ENCODE data around the gene DLG3. TPM values are rescaled to one million over a fixed set of nuclear protein-coding genes. Genes with fewer than 3 reads are reported as not detected.
A peak's percentile ranks its signal among the peaks of the same experiment; 100 is the strongest.

Gene DLG3
- total and polyA plus RNA-seq, 10 of the 15 experiments (the other 5 are each of a cell fraction or from before 2014, with no cell fraction given) = 1.3 to 32.2 (median 3.9) TPM

DNA sequence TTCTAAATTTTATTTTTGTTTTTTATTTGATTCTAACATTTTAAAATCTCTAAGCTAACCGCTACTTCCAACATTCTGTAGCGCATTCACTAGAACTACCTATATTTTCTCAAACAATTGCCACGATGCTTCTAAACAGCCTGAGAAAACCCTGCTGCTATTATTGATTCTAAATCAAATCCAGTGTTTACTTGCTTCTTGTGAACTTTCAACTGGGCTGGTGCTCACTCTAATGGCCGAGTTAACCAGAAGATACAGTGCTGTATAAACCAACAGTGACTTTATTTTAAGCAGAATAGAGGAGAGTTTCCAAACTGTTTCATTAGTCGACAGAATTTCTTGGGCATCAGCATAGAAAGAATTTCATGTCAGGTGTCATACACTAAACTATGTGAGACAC lies 110.3 kb downstream of the DLG3 start:
- Histone ChIP-seq H3K9me3 (replicated peaks; ENCODE audit: control insufficient read depth, insufficient read depth, low read length) (no peaks in the 10 kb centered on the region; the same call in 2 of the 3 replicates), H3K79me2 (ENCODE audit: control insufficient read depth, insufficient read depth, low read length) (no peaks in the 10 kb centered on the region), H3K9ac (ENCODE audit: control insufficient read depth, insufficient read depth, low read length) (no peak overlapping the region), H2AFZ (ENCODE audit: control insufficient read depth, low read depth, low read length) (no peak overlapping the region), H3K27ac (ENCODE audit: control insufficient read depth, insufficient read depth) (no peak overlapping the region), H3K4me3 (no peak overlapping the region), H3K4me2 (ENCODE audit: control insufficient read depth, insufficient read depth) (no peak overlapping the region), H4K20me1 (ENCODE audit: control insufficient read depth, insufficient read depth) (no peaks in the 10 kb centered on the region), H3K36me3 (ENCODE audit: control insufficient read depth in 2 of 2, insufficient read depth in 2 of 2, low read length in 1 of 2) (no peaks in the 10 kb centered on the region), H3K4me1 (ENCODE audit: control insufficient read depth, insufficient read depth, low read length) (no peaks in the 10 kb centered on the region), H3K27me3 (replicated peaks in 1 of 2; ENCODE audit: control insufficient read depth in 2 of 2, insufficient read depth in 2 of 2, low read length in 1 of 2) (no peaks in the 10 kb centered on the region)
- no peak for DNase-seq (ENCODE audit: low read depth, low spot score)
- ChIA-PET POLR2A (no interaction called here), RAD21 (ENCODE audit: unreplicated experiment) (no interaction called here), SMC1A (ENCODE audit: uncharacterized antibody, unreplicated experiment) (interaction anchor here (1.3 kb wide), 1 partner anchor 99 kb away, joined by 4 read pairs; no protein-coding TSS in a partner anchor), CTCF (interaction anchor here (1.1 to 2.0 kb wide), 4 partner anchors 76 to 132 kb away, joined by 4 to 10 read pairs (median 6); partner anchors contain the start of gene GDPD2)
- 44% methylated on average over 5 of the region's 5 CpGs for WGBS (ENCODE audit: insufficient coverage, insufficient replicate concordance, low lambda C conversion rate, missing lambda C conversion rate)
- in situ Hi-C loops (cut with MboI) = no loop called here
- ATAC-seq = no peak
- BruUV-seq (replicated peaks) = no TSS peak
- FAIRE-seq = no peak
- TF ChIP-seq PBX3 (IDR thresholded peaks at IDR 0.05; ENCODE audit: insufficient replicate concordance, low read depth, low read length) = no peak
- TF ChIP-seq KLF5 (IDR thresholded peaks at IDR 0.05; ENCODE audit: partially characterized antibody) = no peak
- no peak for TF ChIP-seq POLR2A (IDR thresholded peaks at IDR 0.05; ENCODE audit: low read depth, low read length)
- TF ChIP-seq, protein P1, sequence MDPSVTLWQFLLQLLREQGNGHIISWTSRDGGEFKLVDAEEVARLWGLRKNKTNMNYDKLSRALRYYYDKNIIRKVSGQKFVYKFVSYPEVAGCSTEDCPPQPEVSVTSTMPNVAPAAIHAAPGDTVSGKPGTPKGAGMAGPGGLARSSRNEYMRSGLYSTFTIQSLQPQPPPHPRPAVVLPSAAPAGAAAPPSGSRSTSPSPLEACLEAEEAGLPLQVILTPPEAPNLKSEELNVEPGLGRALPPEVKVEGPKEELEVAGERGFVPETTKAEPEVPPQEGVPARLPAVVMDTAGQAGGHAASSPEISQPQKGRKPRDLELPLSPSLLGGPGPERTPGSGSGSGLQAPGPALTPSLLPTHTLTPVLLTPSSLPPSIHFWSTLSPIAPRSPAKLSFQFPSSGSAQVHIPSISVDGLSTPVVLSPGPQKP (IDR thresholded peaks at IDR 0.05; ENCODE audit: low read depth, low read length) = no peak
- no peak for TF ChIP-seq MEF2B (IDR thresholded peaks at IDR 0.05; ENCODE audit: partially characterized antibody, poor library complexity, severe bottlenecking)
- TF ChIP-seq FOXM1 (IDR thresholded peaks at IDR 0.05; ENCODE audit: low read depth, low read length) = no peak
- TF ChIP-seq, protein P2, sequence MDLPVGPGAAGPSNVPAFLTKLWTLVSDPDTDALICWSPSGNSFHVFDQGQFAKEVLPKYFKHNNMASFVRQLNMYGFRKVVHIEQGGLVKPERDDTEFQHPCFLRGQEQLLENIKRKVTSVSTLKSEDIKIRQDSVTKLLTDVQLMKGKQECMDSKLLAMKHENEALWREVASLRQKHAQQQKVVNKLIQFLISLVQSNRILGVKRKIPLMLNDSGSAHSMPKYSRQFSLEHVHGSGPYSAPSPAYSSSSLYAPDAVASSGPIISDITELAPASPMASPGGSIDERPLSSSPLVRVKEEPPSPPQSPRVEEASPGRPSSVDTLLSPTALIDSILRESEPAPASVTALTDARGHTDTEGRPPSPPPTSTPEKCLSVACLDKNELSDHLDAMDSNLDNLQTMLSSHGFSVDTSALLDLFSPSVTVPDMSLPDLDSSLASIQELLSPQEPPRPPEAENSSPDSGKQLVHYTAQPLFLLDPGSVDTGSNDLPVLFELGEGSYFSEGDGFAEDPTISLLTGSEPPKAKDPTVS (IDR thresholded peaks at IDR 0.05; ENCODE audit: low read depth, low read length) = no peak
- TF ChIP-seq RB1 (IDR thresholded peaks at IDR 0.05; ENCODE audit: borderline replicate concordance) = no peak
- intact Hi-C loops (cut with micrococcal nuclease; ENCODE audit: unreplicated experiment) = loop anchor here (2.0 to 5.0 kb wide), 2 partner anchors 100 to 118 kb away; no protein-coding TSS in a partner anchor

Small RNAs within 50 kb of the gene (small RNA-seq; reads per million reads assigned to genes)
- gene RNU4-81P = not detected
- gene RNY4P23 = 4.0 reads per million, percentile 84 among the genes with 10 or more reads in this experiment

Other genes starting within 250 kb of the DLG3 start
- gene AWAT1, start 210.2 kb upstream of the DLG3 start, total RNA-seq (2014; rRNA removed) = not detected in 2 replicates
- not detected in 2 replicates for gene AWAT1, start 210.2 kb upstream of the DLG3 start, total RNA-seq (2014; rRNA removed; fragmentation: Illumina TruSeq; extraction: Trizol)
- gene AWAT1, start 210.2 kb upstream of the DLG3 start, total RNA-seq (2021) = not detected in 2 replicates
- not detected in 2 replicates for gene AWAT1, start 210.2 kb upstream of the DLG3 start, polyA plus RNA-seq (2011; rRNA removed)
- not detected in 2 replicates for gene AWAT1, start 210.2 kb upstream of the DLG3 start, polyA plus RNA-seq (2014; fragmentation: Illumina TruSeq; extraction: Trizol)
- gene AWAT1, start 210.2 kb upstream of the DLG3 start, polyA plus RNA-seq (2014; fragmentation: Nextera tagmentation; extraction: Ambion mirVana) = not detected
- not detected in 2 replicates for gene AWAT1, start 210.2 kb upstream of the DLG3 start, polyA plus RNA-seq (2014; rRNA removed)
- gene AWAT1, start 210.2 kb upstream of the DLG3 start, polyA plus RNA-seq (2016; fragmentation: Nextera tagmentation; extraction: Ambion mirVana) = not detected
- not detected in 2 replicates for gene P2RY4, start 184.6 kb upstream of the DLG3 start, total RNA-seq (2014; rRNA removed)
- not detected in 2 replicates for gene P2RY4, start 184.6 kb upstream of the DLG3 start, total RNA-seq (2014; rRNA removed; fragmentation: Illumina TruSeq; extraction: Trizol)
- 0.13 TPM in 1 of 2 replicates, not detected in the other for gene P2RY4, start 184.6 kb upstream of the DLG3 start, total RNA-seq (2021)
- 0.07 TPM in 1 of 2 replicates, not detected in the other for gene P2RY4, start 184.6 kb upstream of the DLG3 start, polyA plus RNA-seq (2011; rRNA removed)
- gene P2RY4, start 184.6 kb upstream of the DLG3 start, polyA plus RNA-seq (2014; fragmentation: Illumina TruSeq; extraction: Trizol) = not detected in 2 replicates
- gene P2RY4, start 184.6 kb upstream of the DLG3 start, polyA plus RNA-seq (2014; fragmentation: Nextera tagmentation; extraction: Ambion mirVana) = not detected
- 0.33 and 0.44 TPM in 2 replicates for gene P2RY4, start 184.6 kb upstream of the DLG3 start, polyA plus RNA-seq (2014; rRNA removed)
- not detected for gene P2RY4, start 184.6 kb upstream of the DLG3 start, polyA plus RNA-seq (2016; fragmentation: Nextera tagmentation; extraction: Ambion mirVana)
- gene ARR3, start 176.5 kb upstream of the DLG3 start, total RNA-seq (2014; rRNA removed) = not detected in 2 replicates
- gene ARR3, start 176.5 kb upstream of the DLG3 start, total RNA-seq (2014; rRNA removed; fragmentation: Illumina TruSeq; extraction: Trizol) = not detected in 2 replicates
- not detected in 2 replicates for gene ARR3, start 176.5 kb upstream of the DLG3 start, total RNA-seq (2021)
- not detected in 2 replicates for gene ARR3, start 176.5 kb upstream of the DLG3 start, polyA plus RNA-seq (2011; rRNA removed)
- gene ARR3, start 176.5 kb upstream of the DLG3 start, polyA plus RNA-seq (2014; fragmentation: Illumina TruSeq; extraction: Trizol) = not detected in 2 replicates
- not detected for gene ARR3, start 176.5 kb upstream of the DLG3 start, polyA plus RNA-seq (2014; fragmentation: Nextera tagmentation; extraction: Ambion mirVana)
- gene ARR3, start 176.5 kb upstream of the DLG3 start, polyA plus RNA-seq (2014; rRNA removed) = not detected in 2 replicates
- not detected for gene ARR3, start 176.5 kb upstream of the DLG3 start, polyA plus RNA-seq (2016; fragmentation: Nextera tagmentation; extraction: Ambion mirVana)
- gene RAB41, start 162.7 kb upstream of the DLG3 start, total RNA-seq (2014; rRNA removed) = not detected in 2 replicates
- not detected in 2 replicates for gene RAB41, start 162.7 kb upstream of the DLG3 start, total RNA-seq (2014; rRNA removed; fragmentation: Illumina TruSeq; extraction: Trizol)
- not detected in 2 replicates for gene RAB41, start 162.7 kb upstream of the DLG3 start, total RNA-seq (2021)
- not detected in 2 replicates for gene RAB41, start 162.7 kb upstream of the DLG3 start, polyA plus RNA-seq (2011; rRNA removed)
- not detected in 2 replicates for gene RAB41, start 162.7 kb upstream of the DLG3 start, polyA plus RNA-seq (2014; fragmentation: Illumina TruSeq; extraction: Trizol)
- gene RAB41, start 162.7 kb upstream of the DLG3 start, polyA plus RNA-seq (2014; fragmentation: Nextera tagmentation; extraction: Ambion mirVana) = under 1 TPM in 1 of 2 experiments, not detected in 1; 0.05 TPM
- gene RAB41, start 162.7 kb upstream of the DLG3 start, polyA plus RNA-seq (2014; rRNA removed) = not detected in 2 replicates
- under 1 TPM in 1 of 2 experiments, not detected in 1; 0.31 TPM for gene RAB41, start 162.7 kb upstream of the DLG3 start, polyA plus RNA-seq (2016; fragmentation: Nextera tagmentation; extraction: Ambion mirVana)
- 31.7 and 32.4 TPM in 2 replicates for gene PDZD11, start 154.9 kb upstream of the DLG3 start, total RNA-seq (2014; rRNA removed)
- 27.4 and 28.4 TPM in 2 replicates for gene PDZD11, start 154.9 kb upstream of the DLG3 start, total RNA-seq (2014; rRNA removed; fragmentation: Illumina TruSeq; extraction: Trizol)
- 26.1 and 29.4 TPM in 2 replicates for gene PDZD11, start 154.9 kb upstream of the DLG3 start, total RNA-seq (2021)
- gene PDZD11, start 154.9 kb upstream of the DLG3 start, polyA plus RNA-seq (2011; rRNA removed) = 57.6 and 73.4 TPM in 2 replicates
- gene PDZD11, start 154.9 kb upstream of the DLG3 start, polyA plus RNA-seq (2014; fragmentation: Illumina TruSeq; extraction: Trizol) = 53.5 and 76.0 TPM in 2 replicates
- gene PDZD11, start 154.9 kb upstream of the DLG3 start, polyA plus RNA-seq (2014; fragmentation: Nextera tagmentation; extraction: Ambion mirVana) = 100 to 1,000 TPM in 1 of 2 experiments, 10 to 100 TPM in 1; 76.0 to 123 TPM
- 39.7 and 47.1 TPM in 2 replicates for gene PDZD11, start 154.9 kb upstream of the DLG3 start, polyA plus RNA-seq (2014; rRNA removed)
- gene PDZD11, start 154.9 kb upstream of the DLG3 start, polyA plus RNA-seq (2016; fragmentation: Nextera tagmentation; extraction: Ambion mirVana) = 10 to 100 TPM; 56.5 to 59.1 TPM
- 16.2 and 16.8 TPM in 2 replicates for gene KIF4A, start 154.7 kb upstream of the DLG3 start, total RNA-seq (2014; rRNA removed)
- gene KIF4A, start 154.7 kb upstream of the DLG3 start, total RNA-seq (2014; rRNA removed; fragmentation: Illumina TruSeq; extraction: Trizol) = 20.7 and 22.1 TPM in 2 replicates
- 22.3 and 22.9 TPM in 2 replicates for gene KIF4A, start 154.7 kb upstream of the DLG3 start, total RNA-seq (2021)
- gene KIF4A, start 154.7 kb upstream of the DLG3 start, polyA plus RNA-seq (2011; rRNA removed) = 28.8 and 36.2 TPM in 2 replicates
- gene KIF4A, start 154.7 kb upstream of the DLG3 start, polyA plus RNA-seq (2014; fragmentation: Illumina TruSeq; extraction: Trizol) = 23.0 and 24.0 TPM in 2 replicates
- gene KIF4A, start 154.7 kb upstream of the DLG3 start, polyA plus RNA-seq (2014; fragmentation: Nextera tagmentation; extraction: Ambion mirVana) = 10 to 100 TPM; 10.8 to 11.5 TPM
- 14.7 and 15.4 TPM in 2 replicates for gene KIF4A, start 154.7 kb upstream of the DLG3 start, polyA plus RNA-seq (2014; rRNA removed)
- 10 to 100 TPM; 25.0 to 26.4 TPM for gene KIF4A, start 154.7 kb upstream of the DLG3 start, polyA plus RNA-seq (2016; fragmentation: Nextera tagmentation; extraction: Ambion mirVana)
- gene GDPD2, start 21.5 kb upstream of the DLG3 start, total RNA-seq (2014; rRNA removed) = 0.11 TPM in 1 of 2 replicates, not detected in the other
- 0.09 TPM in 1 of 2 replicates, not detected in the other for gene GDPD2, start 21.5 kb upstream of the DLG3 start, total RNA-seq (2014; rRNA removed; fragmentation: Illumina TruSeq; extraction: Trizol)
- gene GDPD2, start 21.5 kb upstream of the DLG3 start, total RNA-seq (2021) = not detected in 2 replicates
- 0.04 TPM in 2 replicates for gene GDPD2, start 21.5 kb upstream of the DLG3 start, polyA plus RNA-seq (2011; rRNA removed)
- gene GDPD2, start 21.5 kb upstream of the DLG3 start, polyA plus RNA-seq (2014; fragmentation: Illumina TruSeq; extraction: Trizol) = not detected in 2 replicates
- not detected for gene GDPD2, start 21.5 kb upstream of the DLG3 start, polyA plus RNA-seq (2014; fragmentation: Nextera tagmentation; extraction: Ambion mirVana)
- gene GDPD2, start 21.5 kb upstream of the DLG3 start, polyA plus RNA-seq (2014; rRNA removed) = not detected in 2 replicates
- not detected for gene GDPD2, start 21.5 kb upstream of the DLG3 start, polyA plus RNA-seq (2016; fragmentation: Nextera tagmentation; extraction: Ambion mirVana)